Activated naive CD4-positive, alpha-beta T cell treated with anti-CD3 and anti-CD28 coated beads, Interleukin-2, amount 50 U/mL, for 24 hours (primary cell): ENCODE results near the gene VGLL3.
"Not testable (repeated sequence)": the region's sequence is repeated elsewhere in the genome, so short reads cannot be mapped to it uniquely, and the experiment has no call there.

Experiments used
- H3K27ac Mint-ChIP-seq: one replicate; pipeline ENCODE4 v1.8.0; 2021; ENCODE audit warnings: mild to moderate bottlenecking, mixed read lengths
- H3K27me3 Mint-ChIP-seq: one replicate; pipeline ENCODE4 v1.8.0; 2021; ENCODE audit warnings: mixed read lengths
- H3K36me3 Mint-ChIP-seq: one replicate; pipeline ENCODE4 v1.8.0; 2021; ENCODE audit warnings: mixed read lengths
- H3K4me1 Mint-ChIP-seq: one replicate; pipeline ENCODE4 v1.8.0; 2021; ENCODE audit warnings: mixed read lengths
- H3K4me3 Mint-ChIP-seq: one replicate; pipeline ENCODE4 v1.8.0; 2021; ENCODE audit warnings: mild to moderate bottlenecking, mixed read lengths
- H3K9me3 Mint-ChIP-seq: one replicate; pipeline ENCODE4 v1.8.0; 2021; ENCODE audit warnings: mixed read lengths

VGLL3 gene

GRCh38 chr3:86995537-86995936 is 4.6 kb upstream of the VGLL3 start:
- no peak overlapping the region for H3K27ac Mint-ChIP-seq
- no peak overlapping the region for H3K4me3 Mint-ChIP-seq
- H3K27me3 Mint-ChIP-seq, result peaks cover 7% of the 10 kb centered on the region
- no peaks in the 10 kb centered on the region for H3K4me1 Mint-ChIP-seq
- H3K9me3 Mint-ChIP-seq, result peaks cover 8% of the 10 kb centered on the region
- no peaks in the 10 kb centered on the region for H3K36me3 Mint-ChIP-seq

- H3K27ac Mint-ChIP-seq, result no peak overlapping the region
- H3K9me3 Mint-ChIP-seq, result peaks cover 8% of the 10 kb centered on the region
- no peaks in the 10 kb centered on the region for H3K4me1 Mint-ChIP-seq
- no peak overlapping the region for H3K4me3 Mint-ChIP-seq
- no peaks in the 10 kb centered on the region for H3K36me3 Mint-ChIP-seq
- peaks cover 18% of the 10 kb centered on the region for H3K27me3 Mint-ChIP-seq
Observed at GRCh38 chr3:86993704-86994103, 2.8 kb upstream of the VGLL3 start.

DNA sequence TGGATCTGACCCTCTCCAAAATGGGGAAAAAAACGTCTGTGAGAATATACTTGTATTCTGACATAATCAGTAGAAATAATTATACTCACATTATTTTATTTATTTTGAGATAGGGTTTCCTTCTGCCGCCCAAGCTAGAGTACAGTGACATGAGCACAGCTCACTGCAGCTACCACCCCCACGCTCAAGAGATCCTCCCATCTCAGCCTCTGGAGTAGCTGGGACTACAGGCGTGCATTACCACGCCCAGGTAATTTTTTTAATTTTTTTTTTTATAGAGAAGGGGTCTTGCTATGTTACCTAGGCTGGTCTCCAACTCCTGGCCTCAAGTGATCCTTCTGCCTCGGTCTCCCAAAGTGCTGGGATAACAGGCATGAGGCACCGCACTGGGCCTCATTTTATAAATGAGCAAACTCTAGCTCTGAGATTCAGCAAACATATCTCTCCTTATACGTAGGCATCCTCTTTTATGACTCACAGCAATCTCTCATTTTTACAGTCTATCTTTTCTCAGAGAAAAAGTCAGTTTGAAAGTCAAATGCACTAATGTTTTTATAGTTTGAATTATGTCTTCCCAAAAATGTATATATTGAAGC is 989 bp upstream of the VGLL3 start:
- peaks cover 8% of the 10 kb centered on the region for H3K9me3 Mint-ChIP-seq
- H3K27me3 Mint-ChIP-seq, result peaks cover 22% of the 10 kb centered on the region
- no peaks in the 10 kb centered on the region for H3K36me3 Mint-ChIP-seq
- no peak overlapping the region for H3K4me3 Mint-ChIP-seq
- no peak overlapping the region for H3K27ac Mint-ChIP-seq
- no peaks in the 10 kb centered on the region for H3K4me1 Mint-ChIP-seq

- H3K27me3 Mint-ChIP-seq, result peaks cover 21% of the 10 kb centered on the region
- H3K9me3 Mint-ChIP-seq, result peaks cover 8% of the 10 kb centered on the region
- H3K4me1 Mint-ChIP-seq, result no peaks in the 10 kb centered on the region
- H3K27ac Mint-ChIP-seq, result no peak overlapping the region
- no peaks in the 10 kb centered on the region for H3K36me3 Mint-ChIP-seq
- no peak overlapping the region for H3K4me3 Mint-ChIP-seq
Observed at GRCh38 chr3:86991482-86991815, 500 bp upstream of the VGLL3 start.

- H3K27ac Mint-ChIP-seq, result no peak overlapping the region
- H3K9me3 Mint-ChIP-seq, result peaks cover 8% of the 10 kb centered on the region
- no peak overlapping the region for H3K4me3 Mint-ChIP-seq
- no peaks in the 10 kb centered on the region for H3K4me1 Mint-ChIP-seq
- no peaks in the 10 kb centered on the region for H3K36me3 Mint-ChIP-seq
- peaks cover 18% of the 10 kb centered on the region for H3K27me3 Mint-ChIP-seq
Observed at GRCh38 chr3:86990012-86990733, 776 bp downstream of the VGLL3 start.

DNA sequence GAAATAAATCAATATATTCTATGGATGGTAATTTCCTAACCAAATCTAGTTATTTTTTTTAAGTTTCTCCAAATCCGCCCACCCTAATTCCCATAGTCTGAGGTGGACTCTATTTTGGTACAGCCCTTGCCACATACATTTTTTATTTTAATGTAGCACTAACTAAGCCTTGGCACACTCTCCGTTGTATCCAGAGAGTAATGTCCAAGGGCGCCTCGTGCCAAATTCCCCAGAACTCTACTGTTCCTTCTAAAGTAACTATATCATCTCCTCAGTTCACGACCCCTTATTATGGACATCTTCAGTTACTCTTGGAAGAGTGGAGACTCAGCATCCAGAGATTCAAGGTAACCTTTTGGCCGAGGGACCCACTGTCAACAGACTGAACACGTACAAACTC is 1.3 kb downstream of the VGLL3 start:
- H3K36me3 Mint-ChIP-seq, result no peaks in the 10 kb centered on the region
- H3K27me3 Mint-ChIP-seq, result peaks cover 18% of the 10 kb centered on the region
- H3K9me3 Mint-ChIP-seq, result peaks cover 8% of the 10 kb centered on the region
- H3K4me3 Mint-ChIP-seq, result no peak overlapping the region
- H3K4me1 Mint-ChIP-seq, result no peaks in the 10 kb centered on the region
- H3K27ac Mint-ChIP-seq, result no peak overlapping the region

DNA sequence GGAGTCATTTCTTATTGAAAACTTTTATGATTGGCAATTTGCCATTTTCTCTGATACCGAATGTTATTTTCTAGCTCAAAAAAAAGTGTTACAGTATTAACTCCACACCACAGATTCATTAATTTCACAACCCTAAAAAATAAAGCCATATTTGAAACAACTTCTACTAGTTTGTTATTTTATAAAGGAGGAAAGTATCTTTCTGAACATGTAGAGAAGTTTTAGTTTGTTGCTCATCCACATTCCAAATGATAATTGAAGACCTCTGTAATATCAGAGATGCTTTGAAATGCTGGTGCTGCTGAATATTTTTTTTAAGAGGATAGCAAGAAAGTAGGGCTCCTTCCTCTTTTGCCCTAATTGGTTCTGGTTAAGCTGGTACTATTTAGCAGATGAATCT is 1.9 kb downstream of the VGLL3 start:
- peaks cover 6% of the 10 kb centered on the region for H3K9me3 Mint-ChIP-seq

DNA sequence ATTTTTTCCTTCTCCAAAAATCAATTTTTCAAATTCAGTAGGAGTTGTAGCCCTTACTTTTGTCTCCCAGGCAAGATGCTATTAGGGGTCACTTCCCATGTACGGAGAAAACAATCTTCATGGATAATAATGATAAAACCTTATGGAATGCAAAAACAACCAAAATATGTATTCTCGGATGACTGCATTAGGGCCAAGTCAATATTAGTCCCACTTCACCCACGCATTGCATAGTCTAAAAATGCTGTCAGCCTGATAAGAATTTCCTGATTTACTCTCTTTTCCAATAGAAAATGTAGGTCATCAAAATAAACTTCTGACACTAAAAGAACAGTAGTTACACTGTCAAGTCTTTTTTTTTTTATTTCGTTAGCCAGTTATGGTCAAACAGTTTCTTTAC is 2.7 kb downstream of the VGLL3 start:
- Mint-ChIP-seq H3K4me3 (no peak overlapping the region), H3K4me1 (no peaks in the 10 kb centered on the region), H3K9me3 (no peaks in the 10 kb centered on the region), H3K36me3 (no peaks in the 10 kb centered on the region), H3K27me3 (peaks cover 18% of the 10 kb centered on the region), H3K27ac (no peak overlapping the region)

More for the DNA sequence above, 1.9 kb downstream of the VGLL3 start:
- H3K27me3 Mint-ChIP-seq, result peaks cover 18% of the 10 kb centered on the region
- H3K36me3 Mint-ChIP-seq, result no peaks in the 10 kb centered on the region
- no peak overlapping the region for H3K27ac Mint-ChIP-seq
- no peaks in the 10 kb centered on the region for H3K4me1 Mint-ChIP-seq
- H3K4me3 Mint-ChIP-seq, result no peak overlapping the region

GRCh38 chr3:86987421-86987715 is 3.6 kb downstream of the VGLL3 start:
- H3K4me1 Mint-ChIP-seq, result no peaks in the 10 kb centered on the region
- H3K27ac Mint-ChIP-seq, result no peak overlapping the region
- no peaks in the 10 kb centered on the region for H3K36me3 Mint-ChIP-seq
- no peak overlapping the region for H3K4me3 Mint-ChIP-seq
- no peaks in the 10 kb centered on the region for H3K9me3 Mint-ChIP-seq
- H3K27me3 Mint-ChIP-seq, result peaks cover 18% of the 10 kb centered on the region

GRCh38 chr3:86986671-86987420 is 4.1 kb downstream of the VGLL3 start:
- Mint-ChIP-seq H3K4me1 (no peaks in the 10 kb centered on the region), H3K27me3 (peaks cover 16% of the 10 kb centered on the region), H3K9me3 (no peaks in the 10 kb centered on the region), H3K36me3 (no peaks in the 10 kb centered on the region), H3K27ac (no peak overlapping the region), H3K4me3 (no peak overlapping the region)

DNA sequence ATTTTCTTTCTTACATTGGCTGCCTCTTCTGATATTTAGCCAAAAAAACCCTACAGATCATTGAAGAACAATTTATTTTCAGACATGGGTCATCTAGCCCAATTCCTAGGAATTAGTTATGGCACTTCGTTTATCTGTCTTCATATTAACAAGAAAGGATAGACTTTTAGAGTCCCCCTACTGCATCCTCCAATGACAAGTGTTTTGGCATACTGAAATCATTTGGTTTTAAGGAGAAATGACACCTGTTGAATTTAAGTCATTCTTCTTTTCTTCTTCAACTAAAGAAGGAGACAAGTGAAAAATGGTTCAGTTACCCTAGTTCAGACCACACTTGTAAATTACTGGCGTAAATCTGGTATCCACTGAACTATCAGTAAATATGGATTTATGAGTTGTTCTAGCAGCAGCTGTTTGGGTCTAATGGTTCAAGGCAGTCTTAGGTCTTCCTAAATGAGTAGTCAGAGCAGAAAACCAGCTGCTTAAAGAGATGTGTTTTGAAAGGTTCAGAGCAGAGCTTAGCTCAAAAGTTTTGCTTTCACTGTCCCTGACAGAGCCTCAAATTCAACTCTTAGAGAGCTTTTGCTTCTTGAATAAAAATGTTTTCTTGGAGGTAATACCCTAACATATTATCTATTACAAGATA is 5.6 kb downstream of the VGLL3 start:
- Mint-ChIP-seq H3K27ac (no peak overlapping the region), H3K4me3 (no peak overlapping the region), H3K27me3 (peaks cover 16% of the 10 kb centered on the region), H3K36me3 (no peaks in the 10 kb centered on the region), H3K4me1 (no peaks in the 10 kb centered on the region), H3K9me3 (no peaks in the 10 kb centered on the region)

GRCh38 chr3:86984271-86984670 is 6.7 kb downstream of the VGLL3 start:
- Mint-ChIP-seq H3K9me3 (no peaks in the 10 kb centered on the region), H3K27me3 (peaks cover 9% of the 10 kb centered on the region), H3K4me3 (no peak overlapping the region), H3K36me3 (no peaks in the 10 kb centered on the region), H3K4me1 (no peaks in the 10 kb centered on the region), H3K27ac (no peak overlapping the region)

DNA sequence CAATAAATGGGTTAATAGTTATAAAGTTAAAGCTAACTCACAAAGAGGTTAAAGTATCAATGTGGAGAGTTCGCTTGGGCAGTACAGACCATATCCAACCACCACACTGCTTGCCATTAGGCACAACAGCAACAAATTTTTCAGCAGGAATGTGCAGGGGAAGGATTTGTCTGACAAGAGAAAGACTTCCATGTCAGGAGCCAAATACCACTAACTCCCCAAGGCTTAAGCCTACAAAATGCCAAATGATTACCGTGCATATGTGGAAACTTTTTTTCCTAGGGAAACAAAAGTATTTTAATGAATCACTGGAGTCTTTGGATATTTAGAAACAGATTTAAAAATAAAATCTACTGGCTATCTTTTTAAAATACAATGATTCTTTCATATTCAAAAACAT is 8.1 kb downstream of the VGLL3 start:
- Mint-ChIP-seq H3K4me1 (no peaks in the 10 kb centered on the region), H3K27me3 (peaks cover 1% of the 10 kb centered on the region), H3K4me3 (no peak overlapping the region), H3K27ac (no peak overlapping the region), H3K9me3 (no peaks in the 10 kb centered on the region), H3K36me3 (no peaks in the 10 kb centered on the region)

DNA sequence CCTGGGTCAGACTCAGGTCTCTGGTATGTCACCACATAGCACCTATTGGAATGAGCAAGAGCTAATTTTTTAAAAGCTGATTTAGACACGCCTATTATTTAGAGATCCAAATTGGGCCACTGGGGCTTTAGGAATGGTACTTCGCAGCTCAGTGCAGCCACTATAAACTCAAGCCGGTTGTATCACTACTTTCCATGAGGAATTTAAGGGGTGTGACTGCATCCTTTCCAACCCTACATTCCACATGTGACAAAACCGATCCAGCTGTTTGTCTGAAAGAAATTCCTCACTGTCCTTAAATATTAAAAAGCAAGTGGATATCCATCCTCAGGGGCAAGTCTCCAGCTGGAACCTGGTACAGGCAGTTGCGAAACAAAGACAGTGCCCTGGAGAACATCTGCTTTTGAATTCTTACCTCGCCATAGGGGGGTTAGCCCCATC is 12.8 kb downstream of the VGLL3 start:
- Mint-ChIP-seq H3K4me3 (no peak overlapping the region), H3K27me3 (no peaks in the 10 kb centered on the region), H3K9me3 (no peaks in the 10 kb centered on the region), H3K36me3 (no peaks in the 10 kb centered on the region), H3K27ac (no peak overlapping the region), H3K4me1 (no peaks in the 10 kb centered on the region)

- no peaks in the 10 kb centered on the region for H3K4me1 Mint-ChIP-seq
- no peaks in the 10 kb centered on the region for H3K36me3 Mint-ChIP-seq
- H3K27me3 Mint-ChIP-seq, result no peaks in the 10 kb centered on the region
- H3K27ac Mint-ChIP-seq, result no peak overlapping the region
- no peak overlapping the region for H3K4me3 Mint-ChIP-seq
- H3K9me3 Mint-ChIP-seq, result no peaks in the 10 kb centered on the region
Observed at GRCh38 chr3:86976219-86976618, 14.7 kb downstream of the VGLL3 start.

DNA sequence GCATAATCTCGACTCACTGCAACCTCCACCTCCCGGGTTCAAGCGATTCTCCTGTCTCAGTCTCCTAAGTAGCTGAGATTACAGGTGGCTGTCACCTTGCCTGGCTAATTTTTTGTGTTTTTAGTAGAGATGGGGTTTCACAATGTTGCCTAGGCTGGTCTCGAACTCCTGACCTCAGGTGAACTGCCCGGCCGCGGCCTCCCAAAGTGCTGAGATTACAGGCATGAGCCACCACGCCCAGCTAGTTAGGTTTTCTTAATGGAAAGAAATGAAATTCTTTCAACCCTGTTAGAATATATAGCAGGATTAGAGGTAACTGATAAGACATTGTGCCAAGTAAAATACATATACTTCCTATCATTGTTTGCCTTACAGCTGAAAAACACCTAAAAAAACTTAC is 16.8 kb downstream of the VGLL3 start:
- H3K4me1 Mint-ChIP-seq, H3K27me3 Mint-ChIP-seq, H3K4me3 Mint-ChIP-seq, H3K27ac Mint-ChIP-seq, H3K36me3 Mint-ChIP-seq, H3K9me3 Mint-ChIP-seq: not testable (repeated sequence)
